SK-N-SH (cell line): ENCODE measurements around the gene SMARCA2. TPM values are rescaled to one million over a fixed set of nuclear protein-coding genes. Genes with fewer than 3 reads are reported as not detected.

ENCODE experiments used
- CTCF ChIA-PET: fragments of 300-600, 350-600 bp; formaldehyde crosslinking; extraction: SDS; loops from one replicate; lab custom pipeline; 2021; lab: Yijun Ruan, JAX
- POLR2A ChIA-PET: fragments of 350-600 bp; sonication (Branson Sonifier 250); formaldehyde crosslinking; extraction: SDS; loops from one replicate; lab custom pipeline; 2020; ENCODE audit warnings: antibody characterized with exemption, inconsistent platforms; lab: Yijun Ruan, JAX
- DNase-seq: peaks from one replicate; pipeline ENCODE4 v3.0.0; 2012
- H2AFZ ChIP-seq: fragments of 200-600 bp; sonication (generic); 2 replicates; pipeline ENCODE4 v1.8.1; 2016; ENCODE audit warnings: antibody characterized with exemption, mild to moderate bottlenecking, low read depth
- H3F3A ChIP-seq: fragments of 200-600 bp; sonication (generic); replicated peaks from 2 replicates; pipeline ENCODE3; 2016; ENCODE audit warnings: antibody characterized with exemption, mild to moderate bottlenecking; ENCODE audit not compliant: insufficient read depth
- H3K27ac ChIP-seq, 2 experiments: fragments of 200-500 bp in 1 of 2; fragments of 200-600 bp in 1 of 2; sonication (Bioruptor generic) in 1 of 2; sonication (generic), shearing (Covaris generic) in 1 of 2; 2 replicates each; pipeline versions ENCODE4 v1.5.1 to v1.6.1; 2014 to 2016; ENCODE audit warnings: low read depth in 2 of 2, inconsistent platforms in 1 of 2, low read length in 1 of 2, mild to moderate bottlenecking in 1 of 2, mixed read lengths in 1 of 2
- H3K27me3 ChIP-seq: fragments of 200-600 bp; sonication (generic), shearing (Covaris generic); 2 replicates; pipeline ENCODE4 v1.6.1; 2016; ENCODE audit warnings: mixed run types; ENCODE audit not compliant: insufficient read depth
- H3K36me3 ChIP-seq, 2 experiments: fragments of 200-500 bp in 1 of 2; fragments of 200-600 bp in 1 of 2; sonication (Bioruptor generic) in 1 of 2; sonication (generic) in 1 of 2; replicated peaks in 1 of 2; 2 replicates each; pipeline versions ENCODE3 to v1.5.1; 2014 to 2016; ENCODE audit warnings: low read length in 1 of 2, mild to moderate bottlenecking in 1 of 2; ENCODE audit not compliant: insufficient read depth in 2 of 2, control insufficient read depth in 1 of 2
- H3K4me1 ChIP-seq, 2 experiments: fragments of 200-500 bp in 1 of 2; fragments of 200-600 bp in 1 of 2; sonication (Bioruptor generic) in 1 of 2; sonication (generic), shearing (Covaris generic) in 1 of 2; 2 replicates each; pipeline versions ENCODE4 v1.5.1 to v1.6.1; 2014 to 2016; ENCODE audit warnings: low read depth in 1 of 2, low read length in 1 of 2, mixed run types in 1 of 2; ENCODE audit not compliant: insufficient read depth in 2 of 2, control insufficient read depth in 1 of 2
- H3K4me2 ChIP-seq: fragments of 200-600 bp; sonication (generic), shearing (Covaris generic); 2 replicates; pipeline ENCODE4 v1.6.1; 2017; ENCODE audit warnings: mixed run types
- H3K4me3 ChIP-seq, 2 experiments: fragments of 200-500 bp in 1 of 2; fragments of 200-600 bp in 1 of 2; sonication (Bioruptor generic) in 1 of 2; sonication (generic), shearing (Covaris generic) in 1 of 2; 2 replicates each; pipeline versions ENCODE4 v1.5.1 to v1.8.1; 2014 to 2016; ENCODE audit warnings: low read depth in 2 of 2, inconsistent platforms in 1 of 2, low read length in 1 of 2, mild to moderate bottlenecking in 1 of 2, mixed read lengths in 1 of 2, moderate library complexity in 1 of 2
- H3K79me2 ChIP-seq: fragments of 200-600 bp; sonication (generic); 2 replicates; pipeline ENCODE4 v1.8.1; 2017; ENCODE audit warnings: mild to moderate bottlenecking; ENCODE audit not compliant: insufficient read depth
- H3K9ac ChIP-seq: fragments of 200-600 bp; sonication (generic); 2 replicates; pipeline ENCODE4 v1.6.1; 2017; ENCODE audit warnings: mixed run types
- H3K9me2 ChIP-seq: fragments of 200-600 bp; sonication (generic); 2 replicates; pipeline ENCODE4 v1.6.1; 2017; ENCODE audit warnings: mixed run types
- H3K9me3 ChIP-seq: fragments of 200-600 bp; sonication (generic); 2 replicates; pipeline ENCODE4 v1.6.1; 2017; ENCODE audit warnings: mixed run types, mild to moderate bottlenecking, moderate library complexity
- H4K20me1 ChIP-seq: fragments of 200-600 bp; sonication (generic); 2 replicates; pipeline ENCODE4 v1.6.1; 2017; ENCODE audit warnings: mild to moderate bottlenecking, mixed run types; ENCODE audit not compliant: insufficient read depth
- EP300 ChIP-seq, 2 experiments: IDR thresholded peaks; 2 replicates each; pipeline versions ENCODE4 v1.4.0 to v1.6.1; 2012; ENCODE audit warnings: borderline replicate concordance in 1 of 2, low read depth in 1 of 2, low read length in 1 of 2
- EZH2phosphoT487 ChIP-seq: fragments of 200-600 bp; sonication (generic); IDR thresholded peaks from 2 replicates; pipeline ENCODE4 v1.6.1; 2017; ENCODE audit warnings: low read depth, mixed run types, mild to moderate bottlenecking, antibody characterized with exemption, moderate library complexity, borderline replicate concordance
- FOXJ3 ChIP-seq: sonication (generic); formaldehyde crosslinking; IDR thresholded peaks from 2 replicates; pipeline ENCODE4 v1.5.1; 2020; ENCODE audit warnings: mild to moderate bottlenecking, missing genetic modification reagents
- GATA2 ChIP-seq: sonication (generic); formaldehyde crosslinking; IDR thresholded peaks from 2 replicates; pipeline ENCODE4 v1.5.0; 2020; ENCODE audit warnings: mild to moderate bottlenecking, missing genetic modification reagents
- JUND ChIP-seq: IDR thresholded peaks from 2 replicates; pipeline ENCODE4 v1.4.0; 2012
- NFIC ChIP-seq: IDR thresholded peaks from 2 replicates; pipeline ENCODE4 v1.4.0; 2012; ENCODE audit warnings: borderline replicate concordance
- NRF1 ChIP-seq: IDR thresholded peaks from 2 replicates; pipeline ENCODE4 v1.6.1; 2012; ENCODE audit warnings: low read depth, mild to moderate bottlenecking, low read length
- RCOR1 ChIP-seq: fragments of 150-350 bp; IDR thresholded peaks from 2 replicates; pipeline ENCODE4 v1.6.1; 2017; ENCODE audit warnings: antibody characterized with exemption, low read length
- TAF1 ChIP-seq: IDR thresholded peaks from 2 replicates; pipeline ENCODE4 v1.6.1; 2012; ENCODE audit warnings: low read depth, mild to moderate bottlenecking, low read length, moderate library complexity, borderline replicate concordance
- YY1 ChIP-seq: IDR thresholded peaks from 2 replicates; pipeline ENCODE4 v1.4.0; 2012; ENCODE audit warnings: low read depth, mild to moderate bottlenecking
- WGBS: methylation state at CpG from one replicate; pipeline ENCODE4 v1.1.6; 2017; ENCODE audit warnings: low lambda C conversion rate; 5-methylcytosine and 5-hydroxymethylcytosine counted together
- polyA plus RNA-seq, 3 experiments: library from polyadenylated mRNA; depleted of rRNA; stranded (reverse); fragments of >200 nt; gene quantifications; 2 replicates each; pipeline ENCODE4 v1.2.3, GENCODE V29; 2012
- TF ChIP-seq, protein P1 (sequence below): IDR thresholded peaks from 2 replicates; pipeline ENCODE4 v1.4.0; 2012; ENCODE audit warnings: low read depth
- TF ChIP-seq, protein P2 (sequence below): IDR thresholded peaks from 2 replicates; pipeline ENCODE4 v1.6.1; 2012; ENCODE audit warnings: mild to moderate bottlenecking, low read depth, low read length, moderate library complexity
- TF ChIP-seq, protein P3 (sequence below): IDR thresholded peaks from 2 replicates; pipeline ENCODE4 v1.4.0; 2012; ENCODE audit warnings: low read depth, borderline replicate concordance
- TF ChIP-seq, protein P4 (sequence below): fragments of 150-350 bp; IDR thresholded peaks from 2 replicates; pipeline ENCODE4 v1.6.1; 2017; ENCODE audit warnings: antibody characterized with exemption, low read length, low read depth, borderline replicate concordance

SMARCA2 gene
- polyA plus RNA-seq, 1 of the 3 experiments (the other 2 are of a cell fraction) = 17.4 TPM

DNA sequence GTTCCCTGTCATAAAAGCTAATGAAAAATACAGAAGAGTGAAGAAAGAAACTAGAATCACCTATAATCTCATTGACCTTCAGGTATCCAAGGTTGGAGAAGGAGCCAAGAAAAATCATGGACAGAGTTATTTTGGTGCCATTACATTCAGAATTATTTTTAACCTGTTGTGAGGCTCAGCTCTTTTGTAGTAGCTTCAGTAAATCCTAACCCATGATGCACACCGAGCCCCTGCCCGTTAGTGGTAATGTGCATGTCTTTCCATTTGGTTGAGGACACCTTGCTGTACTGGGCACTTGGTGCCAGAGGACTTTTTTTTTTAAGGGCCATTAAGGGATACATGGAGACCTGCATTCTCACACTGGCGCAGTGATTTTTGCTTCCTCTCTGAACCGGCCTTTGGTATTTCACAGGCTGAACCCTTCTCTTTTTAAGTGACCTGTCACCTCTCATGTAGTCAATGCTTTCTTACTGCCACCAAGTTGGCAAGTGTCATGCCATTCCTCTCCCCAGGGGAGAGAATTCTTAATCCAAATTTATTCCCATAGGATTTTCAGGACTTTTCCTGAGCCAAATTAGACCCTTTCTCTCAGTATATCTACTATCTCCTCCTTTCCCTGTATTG, 125.6 kb downstream of the SMARCA2 start:
- H3K27ac ChIP-seq = no peak overlapping the region
- POLR2A ChIA-PET = no interaction called here

More for the DNA sequence above, 125.6 kb downstream of the SMARCA2 start:
- no peaks in the 10 kb centered on the region for H3K9me3 ChIP-seq
- H4K20me1 ChIP-seq = no peaks in the 10 kb centered on the region
- no peak overlapping the region for H2AFZ ChIP-seq
- 100% methylated on average over 4 of the region's 4 CpGs for WGBS
- H3K9ac ChIP-seq = no peak overlapping the region
- H3K36me3 ChIP-seq = no peaks in the 10 kb centered on the region
- H3K79me2 ChIP-seq = no peaks in the 10 kb centered on the region
- H3K9me2 ChIP-seq = no peaks in the 10 kb centered on the region
- H3K4me2 ChIP-seq = no peak overlapping the region
- H3K27me3 ChIP-seq = no peaks in the 10 kb centered on the region
- H3K4me1 ChIP-seq = no peaks in the 10 kb centered on the region
- no peak overlapping the region for H3K4me3 ChIP-seq
- CTCF ChIA-PET = interaction anchor here (3.0 kb wide), 1 partner anchor 9 kb away, joined by 11 read pairs; no protein-coding TSS in a partner anchor
- no peak for DNase-seq
- TF ChIP-seq, protein P1, sequence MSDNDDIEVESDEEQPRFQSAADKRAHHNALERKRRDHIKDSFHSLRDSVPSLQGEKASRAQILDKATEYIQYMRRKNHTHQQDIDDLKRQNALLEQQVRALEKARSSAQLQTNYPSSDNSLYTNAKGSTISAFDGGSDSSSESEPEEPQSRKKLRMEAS = no peak
- TF ChIP-seq GATA2 (no peak), TAF1 (no peak), RCOR1 (no peak), NRF1 (no peak), NFIC (no peak), JUND (no peak), FOXJ3 (CRISPR knock-in tag) (no peak), EZH2phosphoT487 (no peak), EP300 (IDR thresholded peaks at IDR 0.05; ENCODE audit: borderline replicate concordance in 1 of 2, low read depth in 1 of 2, low read length in 1 of 2) (no peak), YY1 (no peak)
- TF ChIP-seq, protein P2, sequence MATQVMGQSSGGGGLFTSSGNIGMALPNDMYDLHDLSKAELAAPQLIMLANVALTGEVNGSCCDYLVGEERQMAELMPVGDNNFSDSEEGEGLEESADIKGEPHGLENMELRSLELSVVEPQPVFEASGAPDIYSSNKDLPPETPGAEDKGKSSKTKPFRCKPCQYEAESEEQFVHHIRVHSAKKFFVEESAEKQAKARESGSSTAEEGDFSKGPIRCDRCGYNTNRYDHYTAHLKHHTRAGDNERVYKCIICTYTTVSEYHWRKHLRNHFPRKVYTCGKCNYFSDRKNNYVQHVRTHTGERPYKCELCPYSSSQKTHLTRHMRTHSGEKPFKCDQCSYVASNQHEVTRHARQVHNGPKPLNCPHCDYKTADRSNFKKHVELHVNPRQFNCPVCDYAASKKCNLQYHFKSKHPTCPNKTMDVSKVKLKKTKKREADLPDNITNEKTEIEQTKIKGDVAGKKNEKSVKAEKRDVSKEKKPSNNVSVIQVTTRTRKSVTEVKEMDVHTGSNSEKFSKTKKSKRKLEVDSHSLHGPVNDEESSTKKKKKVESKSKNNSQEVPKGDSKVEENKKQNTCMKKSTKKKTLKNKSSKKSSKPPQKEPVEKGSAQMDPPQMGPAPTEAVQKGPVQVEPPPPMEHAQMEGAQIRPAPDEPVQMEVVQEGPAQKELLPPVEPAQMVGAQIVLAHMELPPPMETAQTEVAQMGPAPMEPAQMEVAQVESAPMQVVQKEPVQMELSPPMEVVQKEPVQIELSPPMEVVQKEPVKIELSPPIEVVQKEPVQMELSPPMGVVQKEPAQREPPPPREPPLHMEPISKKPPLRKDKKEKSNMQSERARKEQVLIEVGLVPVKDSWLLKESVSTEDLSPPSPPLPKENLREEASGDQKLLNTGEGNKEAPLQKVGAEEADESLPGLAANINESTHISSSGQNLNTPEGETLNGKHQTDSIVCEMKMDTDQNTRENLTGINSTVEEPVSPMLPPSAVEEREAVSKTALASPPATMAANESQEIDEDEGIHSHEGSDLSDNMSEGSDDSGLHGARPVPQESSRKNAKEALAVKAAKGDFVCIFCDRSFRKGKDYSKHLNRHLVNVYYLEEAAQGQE = no peak
- TF ChIP-seq, protein P3, sequence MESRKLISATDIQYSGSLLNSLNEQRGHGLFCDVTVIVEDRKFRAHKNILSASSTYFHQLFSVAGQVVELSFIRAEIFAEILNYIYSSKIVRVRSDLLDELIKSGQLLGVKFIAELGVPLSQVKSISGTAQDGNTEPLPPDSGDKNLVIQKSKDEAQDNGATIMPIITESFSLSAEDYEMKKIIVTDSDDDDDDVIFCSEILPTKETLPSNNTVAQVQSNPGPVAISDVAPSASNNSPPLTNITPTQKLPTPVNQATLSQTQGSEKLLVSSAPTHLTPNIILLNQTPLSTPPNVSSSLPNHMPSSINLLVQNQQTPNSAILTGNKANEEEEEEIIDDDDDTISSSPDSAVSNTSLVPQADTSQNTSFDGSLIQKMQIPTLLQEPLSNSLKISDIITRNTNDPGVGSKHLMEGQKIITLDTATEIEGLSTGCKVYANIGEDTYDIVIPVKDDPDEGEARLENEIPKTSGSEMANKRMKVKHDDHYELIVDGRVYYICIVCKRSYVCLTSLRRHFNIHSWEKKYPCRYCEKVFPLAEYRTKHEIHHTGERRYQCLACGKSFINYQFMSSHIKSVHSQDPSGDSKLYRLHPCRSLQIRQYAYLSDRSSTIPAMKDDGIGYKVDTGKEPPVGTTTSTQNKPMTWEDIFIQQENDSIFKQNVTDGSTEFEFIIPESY = no peak
- TF ChIP-seq, protein P4, sequence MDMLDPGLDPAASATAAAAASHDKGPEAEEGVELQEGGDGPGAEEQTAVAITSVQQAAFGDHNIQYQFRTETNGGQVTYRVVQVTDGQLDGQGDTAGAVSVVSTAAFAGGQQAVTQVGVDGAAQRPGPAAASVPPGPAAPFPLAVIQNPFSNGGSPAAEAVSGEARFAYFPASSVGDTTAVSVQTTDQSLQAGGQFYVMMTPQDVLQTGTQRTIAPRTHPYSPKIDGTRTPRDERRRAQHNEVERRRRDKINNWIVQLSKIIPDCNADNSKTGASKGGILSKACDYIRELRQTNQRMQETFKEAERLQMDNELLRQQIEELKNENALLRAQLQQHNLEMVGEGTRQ = no peak
- H3F3A ChIP-seq = no peaks in the 10 kb centered on the region
